A549 (cell line): ENCODE measurements around the gene MBNL3. TPM values are rescaled to one million over a fixed set of nuclear protein-coding genes. Genes with fewer than 3 reads are reported as not detected.

ENCODE experiments used
- ATAC-seq, 2 experiments: fragments of 200-7000 bp in 1 of 2; fragments of >200 bp in 1 of 2; cut with Nextera tagmentation in 1 of 2; cut with Tn5 transposase in 1 of 2; 3 replicates each; pipeline versions ENCODE4 v1.8.0 to v1.9.1; 2018 to 2020; ENCODE audit warnings: mild to moderate bottlenecking in 1 of 2, moderate library complexity in 1 of 2
- CTCF ChIA-PET: fragments of 300-600 bp; sonication (Branson Sonifier 250); formaldehyde crosslinking; extraction: SDS; loops from one replicate; lab custom pipeline; 2021; ENCODE audit warnings: antibody characterized with exemption, inconsistent platforms; lab: Yijun Ruan, JAX
- POLR2A ChIA-PET: fragments of 350-600 bp; formaldehyde crosslinking; extraction: SDS; loops from one replicate; lab custom pipeline; 2021; ENCODE audit warnings: antibody characterized with exemption, inconsistent platforms; lab: Yijun Ruan, JAX
- DNase-seq, 2 experiments: peaks; one replicate each; pipeline versions ENCODE4 v3.0.0 to v3.0.0-alpha.2; 2011 to 2016; ENCODE audit warnings: low read depth in 1 of 2, low spot score in 1 of 2
- FAIRE-seq: peaks from 2 replicates; lab custom pipeline; 2011; peaks lifted over from hg19 to GRCh38; lab: Jason Lieb, UNC
- H3K27ac ChIP-seq, 2 experiments: fragments of >200 bp; sonication (Bioruptor Twin); formaldehyde crosslinking; 3 replicates each; pipeline ENCODE4 v1.5.1; 2016 to 2017
- H3K4me1 ChIP-seq: fragments of >200 bp; sonication (Bioruptor Twin); formaldehyde crosslinking; 3 replicates; pipeline ENCODE4 v1.6.1; 2016
- H3K4me2 ChIP-seq: fragments of >200 bp; sonication (Bioruptor Twin); formaldehyde crosslinking; 3 replicates; pipeline ENCODE4 v1.6.1; 2016
- H3K4me3 ChIP-seq: fragments of >200 bp; sonication (Bioruptor Twin); formaldehyde crosslinking; 3 replicates; pipeline ENCODE4 v1.5.1; 2016
- H3K9me3 ChIP-seq: fragments of >200 bp; sonication (Bioruptor Twin); formaldehyde crosslinking; 3 replicates; pipeline ENCODE4 v1.6.1; 2016
- CBX2 ChIP-seq: fragments of 200-600 bp; sonication (generic); IDR thresholded peaks from 2 replicates; pipeline ENCODE4 v1.6.1; 2016; ENCODE audit warnings: low read depth, mild to moderate bottlenecking, borderline replicate concordance
- CBX8 ChIP-seq: fragments of 200-600 bp; sonication (generic); IDR thresholded peaks from 2 replicates; pipeline ENCODE4 v1.6.1; 2016
- CHD4 ChIP-seq: fragments of 200-600 bp; sonication (generic); IDR thresholded peaks from 2 replicates; pipeline ENCODE4 v1.6.1; 2016; ENCODE audit warnings: antibody characterized with exemption, mild to moderate bottlenecking, borderline replicate concordance
- EHF ChIP-seq: fragments of 250-450 bp; sonication (Bioruptor Pico); IDR thresholded peaks from 2 replicates; pipeline ENCODE4 v1.5.0; 2020; ENCODE audit warnings: mild to moderate bottlenecking
- EP300 ChIP-seq, 2 experiments: fragments of >200 bp; sonication (Bioruptor Twin); formaldehyde crosslinking; IDR thresholded peaks; 2 replicates in 1 of 2; 3 replicates in 1 of 2; pipeline ENCODE4 v1.6.1; 2016 to 2017
- FOXS1 ChIP-seq: fragments of 250-450 bp; sonication (Bioruptor Pico); IDR thresholded peaks from 2 replicates; pipeline ENCODE4 v1.5.0; 2020; ENCODE audit warnings: mild to moderate bottlenecking, moderate library complexity
- GATA3 ChIP-seq: IDR thresholded peaks from 2 replicates; pipeline ENCODE4 v1.6.1; 2012; ENCODE audit warnings: borderline replicate concordance
- HES2 ChIP-seq: fragments of >200 bp; sonication (Bioruptor Twin); formaldehyde crosslinking; IDR thresholded peaks from 2 replicates; pipeline ENCODE4 v1.6.1; 2016
- HEYL ChIP-seq: fragments of 250-450 bp; sonication (Bioruptor Pico); IDR thresholded peaks from 2 replicates; pipeline ENCODE4 v1.8.0; 2021; ENCODE audit warnings: mild to moderate bottlenecking, moderate library complexity
- HOXA7 ChIP-seq: fragments of 250-450 bp; sonication (Bioruptor Pico); IDR thresholded peaks from 2 replicates; pipeline ENCODE4 v1.5.0; 2020; ENCODE audit warnings: mild to moderate bottlenecking, moderate library complexity
- HOXB13 ChIP-seq: fragments of 250-450 bp; sonication (Bioruptor Pico); IDR thresholded peaks from 2 replicates; pipeline ENCODE4 v1.5.0; 2020; ENCODE audit warnings: low read depth, mild to moderate bottlenecking, moderate library complexity
- JUN ChIP-seq, 2 experiments: fragments of >200 bp; sonication (Bioruptor Twin); formaldehyde crosslinking; IDR thresholded peaks; 2 replicates in 1 of 2; 3 replicates in 1 of 2; pipeline ENCODE4 v1.6.1; 2016 to 2017
- JUNB ChIP-seq: fragments of >200 bp; sonication (Bioruptor Twin); formaldehyde crosslinking; IDR thresholded peaks from 2 replicates; pipeline ENCODE4 v1.6.1; 2016
- MAFK ChIP-seq: fragments of 450-650 bp; IDR thresholded peaks from 2 replicates; pipeline ENCODE4 v1.6.1; 2014; ENCODE audit not compliant: partially characterized antibody
- MYC ChIP-seq: IDR thresholded peaks from 2 replicates; pipeline ENCODE4 v1.6.1; 2012; ENCODE audit warnings: mild to moderate bottlenecking, inconsistent platforms, low read length, improper control_type of control experiment, borderline replicate concordance
- NFE2L2 ChIP-seq: fragments of 150-350 bp; conservative IDR thresholded peaks from 2 replicates; pipeline ENCODE4 v1.6.1; 2014; ENCODE audit warnings: low read length
- NR3C1 ChIP-seq: fragments of >200 bp; sonication (Bioruptor Twin); formaldehyde crosslinking; IDR thresholded peaks from 3 replicates; pipeline ENCODE4 v1.6.1; 2017
- PHF8 ChIP-seq: fragments of 200-600 bp; sonication (generic); IDR thresholded peaks from 2 replicates; pipeline ENCODE4 v1.6.1; 2016; ENCODE audit warnings: low read depth, mild to moderate bottlenecking, antibody characterized with exemption, moderate library complexity, borderline replicate concordance
- POLR2A ChIP-seq: IDR thresholded peaks from 2 replicates; pipeline ENCODE4 v1.6.1; 2012; ENCODE audit warnings: mild to moderate bottlenecking, low read length
- RCOR1 ChIP-seq: fragments of 150-350 bp; IDR thresholded peaks from 2 replicates; pipeline ENCODE4 v1.6.1; 2014; ENCODE audit warnings: antibody characterized with exemption, low read length, low read depth
- RFX5 ChIP-seq: fragments of 450-650 bp; IDR thresholded peaks from 2 replicates; pipeline ENCODE4 v1.7.1; 2014; ENCODE audit warnings: antibody characterized with exemption, mild to moderate bottlenecking, moderate library complexity
- RNF2 ChIP-seq: fragments of 200-600 bp; sonication (generic); IDR thresholded peaks from 2 replicates; pipeline ENCODE4 v1.6.1; 2016; ENCODE audit warnings: low read depth, mild to moderate bottlenecking, antibody characterized with exemption, moderate library complexity, borderline replicate concordance
- TFCP2L1 ChIP-seq: fragments of 250-450 bp; sonication (Bioruptor Pico); IDR thresholded peaks from 2 replicates; pipeline ENCODE4 v1.5.0; 2021; ENCODE audit warnings: mild to moderate bottlenecking
- TP53 ChIP-seq: fragments of 250-450 bp; sonication (Bioruptor Pico); IDR thresholded peaks from 2 replicates; pipeline ENCODE4 v1.5.0; 2021; ENCODE audit warnings: mild to moderate bottlenecking, moderate library complexity
- ZC3H11A ChIP-seq: fragments of 450-650 bp; IDR thresholded peaks from 2 replicates; pipeline ENCODE4 v1.6.1; 2014; ENCODE audit warnings: antibody characterized with exemption, mild to moderate bottlenecking
- ZSCAN20 ChIP-seq: fragments of 250-450 bp; sonication (Bioruptor Pico); IDR thresholded peaks from 2 replicates; pipeline ENCODE4 v1.8.0; 2022; ENCODE audit warnings: mild to moderate bottlenecking, moderate library complexity
- WGBS: methylation state at CpG from one replicate; pipeline ENCODE4 v1.1.6; 2017; ENCODE audit errors: missing lambda C conversion rate; 5-methylcytosine and 5-hydroxymethylcytosine counted together
- polyA plus RNA-seq, 4 experiments: library from polyadenylated mRNA; depleted of rRNA in 3 of 4; stranded (reverse); fragments of >200 nt; fragmentation: RNase III in 1 of 4; extraction: RNeasy Plus Mini Kit Qiagen cat#74134 plus additional on column Dnase treatment in 1 of 4; gene quantifications; 2 replicates in 3 of 4; 3 replicates in 1 of 4; pipeline ENCODE4 v1.2.3, GENCODE V29; 2011 to 2017
- TF ChIP-seq, protein P1 (sequence below): fragments of 250-450 bp; sonication (Bioruptor Pico); IDR thresholded peaks from 2 replicates; pipeline ENCODE4 v1.5.0; 2021; ENCODE audit warnings: mild to moderate bottlenecking, moderate library complexity, borderline replicate concordance
- TF ChIP-seq, protein P2 (sequence below): fragments of >200 bp; sonication (Bioruptor Twin); formaldehyde crosslinking; IDR thresholded peaks from 3 replicates; pipeline ENCODE4 v1.5.1; 2016

Gene MBNL3
- polyA plus RNA-seq, 2 of the 4 experiments (the other 2 are of a cell fraction), result not detected

- Histone ChIP-seq H3K27ac (no peak overlapping the region), H3K4me2 (no peak overlapping the region), H3K4me1 (no peaks in the 10 kb centered on the region), H3K4me3 (no peak overlapping the region), H3K9me3 (no peaks in the 10 kb centered on the region)
- 9% methylated on average over 1 of the region's 1 CpG for WGBS
- FAIRE-seq, result peak; percentile 51
- CTCF ChIA-PET, result no interaction called here
- no peak for ATAC-seq
- TF ChIP-seq ZSCAN20 (CRISPR knock-in tag) (no peak), JUN (IDR thresholded peaks at IDR 0.05) (no peak), JUNB (no peak), MAFK (no peak), HOXB13 (CRISPR knock-in tag) (no peak), EHF (no peak)
- TF ChIP-seq, protein P1, sequence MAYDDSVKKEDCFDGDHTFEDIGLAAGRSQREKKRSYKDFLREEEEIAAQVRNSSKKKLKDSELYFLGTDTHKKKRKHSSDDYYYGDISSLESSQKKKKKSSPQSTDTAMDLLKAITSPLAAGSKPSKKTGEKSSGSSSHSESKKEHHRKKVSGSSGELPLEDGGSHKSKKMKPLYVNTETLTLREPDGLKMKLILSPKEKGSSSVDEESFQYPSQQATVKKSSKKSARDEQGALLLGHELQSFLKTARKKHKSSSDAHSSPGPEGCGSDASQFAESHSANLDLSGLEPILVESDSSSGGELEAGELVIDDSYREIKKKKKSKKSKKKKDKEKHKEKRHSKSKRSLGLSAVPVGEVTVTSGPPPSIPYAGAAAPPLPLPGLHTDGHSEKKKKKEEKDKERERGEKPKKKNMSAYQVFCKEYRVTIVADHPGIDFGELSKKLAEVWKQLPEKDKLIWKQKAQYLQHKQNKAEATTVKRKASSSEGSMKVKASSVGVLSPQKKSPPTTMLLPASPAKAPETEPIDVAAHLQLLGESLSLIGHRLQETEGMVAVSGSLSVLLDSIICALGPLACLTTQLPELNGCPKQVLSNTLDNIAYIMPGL (CRISPR knock-in tag), result no peak
- no peak for DNase-seq
- POLR2A ChIA-PET, result no interaction called here
Observed at GRCh38 chrX:132520792-132521191, 32.0 kb upstream of the MBNL3 start.

DNA sequence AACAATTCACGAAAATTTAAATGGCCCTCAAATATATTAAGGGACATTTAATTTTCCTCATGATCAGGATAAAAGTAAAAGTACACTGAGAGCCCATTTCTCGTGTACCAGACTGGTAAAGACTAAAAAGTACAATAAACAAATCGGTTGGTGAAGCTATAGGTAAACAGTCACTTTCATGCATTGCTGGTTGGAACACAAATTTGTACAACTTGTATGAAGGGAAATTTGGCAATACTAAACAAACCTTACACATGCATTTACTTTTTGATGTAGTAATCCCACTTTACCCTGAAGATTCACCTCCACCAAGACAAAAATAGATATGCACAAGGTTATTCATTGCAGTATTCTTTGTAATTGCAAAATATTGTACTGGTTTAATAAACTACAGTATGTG, 31.4 kb upstream of the MBNL3 start:
- DNase-seq (no peak), FAIRE-seq (peak; percentile 18)
- POLR2A ChIA-PET, result no interaction called here
- Histone ChIP-seq H3K4me3 (no peak overlapping the region), H3K27ac (no peak overlapping the region), H3K4me2 (no peak overlapping the region), H3K9me3 (no peaks in the 10 kb centered on the region)
- no peak for TF ChIP-seq HES2
- no peak for TF ChIP-seq TFCP2L1 (CRISPR knock-in tag)
- no peak for TF ChIP-seq NR3C1
- TF ChIP-seq MYC, result no peak
- TF ChIP-seq MAFK, result no peak
- TF ChIP-seq, all 56 proteins: peak for 0
- no peaks in the 10 kb centered on the region for H3K4me1 ChIP-seq
- WGBS, result 2% methylated on average over 3 of the region's 3 CpGs
- CTCF ChIA-PET, result no interaction called here
- no peak for ATAC-seq

DNA sequence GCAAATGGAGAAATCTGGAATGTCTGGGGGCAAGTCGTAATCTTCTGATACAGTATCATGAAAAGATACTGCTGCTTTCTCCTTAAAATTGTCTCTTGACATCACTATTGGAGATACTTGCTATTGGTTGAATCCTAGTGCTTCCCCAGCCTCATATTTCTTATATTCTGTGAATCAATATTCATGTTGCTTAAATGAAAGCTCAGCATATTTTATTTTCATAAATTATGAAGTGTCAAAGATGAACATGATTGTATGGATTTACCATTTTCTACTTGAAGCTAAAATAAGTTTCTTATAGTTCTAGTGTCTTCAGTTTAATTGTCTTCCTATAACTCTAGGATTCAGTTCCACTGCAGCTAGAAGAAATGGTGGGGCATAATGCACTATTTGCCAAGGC, 29.6 kb upstream of the MBNL3 start:
- H3K4me3 ChIP-seq, result no peak overlapping the region
- WGBS, result 0% methylated on average over 1 of the region's 1 CpG
- H3K4me2 ChIP-seq, result no peak overlapping the region
- POLR2A ChIA-PET, result no interaction called here
- FAIRE-seq (no peak), ATAC-seq (no peak), DNase-seq (no peak)
- H3K4me1 ChIP-seq, result no peaks in the 10 kb centered on the region
- CTCF ChIA-PET, result no interaction called here
- TF ChIP-seq MAFK (peak; percentile 75), PHF8 (no peak), HOXA7 (CRISPR knock-in tag) (no peak)
- TF ChIP-seq, protein P1 (CRISPR knock-in tag), result no peak
- TF ChIP-seq, all 56 proteins: peak for 1
- Histone ChIP-seq H3K27ac (no peak overlapping the region), H3K9me3 (no peaks in the 10 kb centered on the region)

DNA sequence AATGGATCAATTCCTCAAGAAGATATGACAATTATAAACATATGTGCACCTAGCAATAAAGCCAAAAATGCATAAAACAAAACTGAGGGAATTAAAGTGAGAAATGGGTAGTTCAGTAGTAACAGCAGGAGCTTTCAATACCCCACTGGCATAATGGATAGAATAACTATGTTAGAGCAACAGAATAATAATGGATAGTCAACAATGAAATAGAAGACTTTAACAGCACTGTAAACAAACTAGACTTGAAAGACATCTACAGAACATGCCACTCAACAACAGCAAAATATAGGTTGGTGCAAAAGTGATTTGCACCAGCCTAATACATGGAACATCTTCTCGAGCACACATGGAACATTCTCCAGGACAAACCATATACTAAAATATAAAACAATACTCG, 20.0 kb upstream of the MBNL3 start:
- Histone ChIP-seq H3K27ac (no peak overlapping the region), H3K9me3 (no peaks in the 10 kb centered on the region), H3K4me1 (no peaks in the 10 kb centered on the region), H3K4me3 (no peak overlapping the region), H3K4me2 (no peak overlapping the region)
- no peak for ATAC-seq
- CTCF ChIA-PET, result no interaction called here
- no peak for DNase-seq
- TF ChIP-seq EP300 (IDR thresholded peaks at IDR 0.05) (no peak), HES2 (no peak), HEYL (no peak), ZC3H11A (no peak), ZSCAN20 (CRISPR knock-in tag) (no peak), CBX8 (no peak), RCOR1 (no peak), EHF (no peak), JUN (IDR thresholded peaks at IDR 0.05) (no peak), CHD4 (no peak), GATA3 (no peak), TP53 (CRISPR knock-in tag) (no peak), CBX2 (no peak), FOXS1 (CRISPR knock-in tag) (no peak), RFX5 (no peak), MAFK (no peak), RNF2 (no peak), POLR2A (no peak), NFE2L2 (no peak)
- TF ChIP-seq, protein P2, sequence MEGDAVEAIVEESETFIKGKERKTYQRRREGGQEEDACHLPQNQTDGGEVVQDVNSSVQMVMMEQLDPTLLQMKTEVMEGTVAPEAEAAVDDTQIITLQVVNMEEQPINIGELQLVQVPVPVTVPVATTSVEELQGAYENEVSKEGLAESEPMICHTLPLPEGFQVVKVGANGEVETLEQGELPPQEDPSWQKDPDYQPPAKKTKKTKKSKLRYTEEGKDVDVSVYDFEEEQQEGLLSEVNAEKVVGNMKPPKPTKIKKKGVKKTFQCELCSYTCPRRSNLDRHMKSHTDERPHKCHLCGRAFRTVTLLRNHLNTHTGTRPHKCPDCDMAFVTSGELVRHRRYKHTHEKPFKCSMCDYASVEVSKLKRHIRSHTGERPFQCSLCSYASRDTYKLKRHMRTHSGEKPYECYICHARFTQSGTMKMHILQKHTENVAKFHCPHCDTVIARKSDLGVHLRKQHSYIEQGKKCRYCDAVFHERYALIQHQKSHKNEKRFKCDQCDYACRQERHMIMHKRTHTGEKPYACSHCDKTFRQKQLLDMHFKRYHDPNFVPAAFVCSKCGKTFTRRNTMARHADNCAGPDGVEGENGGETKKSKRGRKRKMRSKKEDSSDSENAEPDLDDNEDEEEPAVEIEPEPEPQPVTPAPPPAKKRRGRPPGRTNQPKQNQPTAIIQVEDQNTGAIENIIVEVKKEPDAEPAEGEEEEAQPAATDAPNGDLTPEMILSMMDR, result no peak
- POLR2A ChIA-PET, result no interaction called here
- peak; percentile 87 for FAIRE-seq
- WGBS, result 0% methylated on average over 2 of the region's 2 CpGs
